Stimulated activated CD4-positive, alpha-beta T cell treated with anti-CD3 and anti-CD28 coated beads, Interleukin-4, amount 100 ng/mL, for 1 hour (primary cell): ENCODE data around the gene LCE3B.
"Not testable (repeated sequence)": the region's sequence is repeated elsewhere in the genome, so short reads cannot be mapped to it uniquely, and the experiment has no call there.

ENCODE experiments used
- DNase-seq: peaks from one replicate; pipeline ENCODE4 v3.0.0-alpha.2; 2020

The LCE3B gene

GRCh38 chr1:152613511-152613910 lies at the start of gene LCE3B:
Gene LCE3B, plus strand, starts transcription at chr1:152613811. Its CDS starts 0 bp downstream, at chr1:152613811.
- no peak for DNase-seq

GRCh38 chr1:152565115-152565514 lies 48.5 kb upstream of the LCE3B start:
- no peak for DNase-seq

- DNase-seq, result no peak
Measured at GRCh38 chr1:152565535-152566215, 47.9 kb upstream of the LCE3B start.

DNA sequence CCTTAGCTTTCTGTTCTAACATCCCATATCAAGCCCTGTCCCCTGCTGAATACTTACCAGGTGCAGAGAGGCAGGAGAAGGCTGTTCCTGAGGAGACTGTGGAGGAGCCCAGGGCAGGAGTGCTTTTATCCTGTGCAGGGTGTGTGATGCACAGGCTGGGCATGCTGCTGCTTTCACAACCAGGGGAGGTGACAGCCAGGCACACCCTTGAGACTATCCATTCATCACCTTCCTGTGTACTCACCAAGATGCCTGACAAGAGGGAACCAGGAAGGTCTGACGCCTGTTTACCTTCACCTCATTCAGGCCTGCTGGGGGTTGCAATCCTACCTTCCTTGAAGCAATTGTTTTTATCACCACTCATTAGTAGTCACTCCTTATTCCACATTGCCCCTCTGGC lies 46.9 kb upstream of the LCE3B start, which contains the start of gene LCE3E:
Gene LCE3E (minus strand): TSS at position 100 of the 400 bp plus-strand sequence. CDS start 572 bp downstream, outside the sequence.
- no peak for DNase-seq

GRCh38 chr1:152577168-152577567 lies 36.4 kb upstream of the LCE3B start:
- no peak for DNase-seq

DNA sequence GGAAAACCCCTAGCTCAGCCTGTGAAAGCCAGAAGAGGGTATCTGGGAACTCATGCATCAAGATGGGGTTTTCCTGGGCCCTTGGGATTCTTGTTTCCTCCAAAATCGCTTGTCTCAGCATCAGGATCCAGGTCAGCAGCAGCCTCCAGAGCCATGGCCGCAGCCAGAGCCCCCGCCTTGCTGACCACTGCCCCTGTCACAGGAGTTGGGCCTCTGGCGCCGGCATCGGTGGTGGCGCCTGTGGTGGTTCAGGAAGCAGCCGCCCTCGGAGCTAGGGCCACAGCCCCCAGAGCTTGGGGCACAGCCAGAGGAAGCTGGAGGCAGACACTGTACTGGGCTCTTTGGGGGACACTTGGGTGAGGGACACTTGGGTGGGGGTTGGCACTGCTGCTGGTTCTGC lies 34.1 kb upstream of the LCE3B start:
- not testable (repeated sequence) for DNase-seq

DNA sequence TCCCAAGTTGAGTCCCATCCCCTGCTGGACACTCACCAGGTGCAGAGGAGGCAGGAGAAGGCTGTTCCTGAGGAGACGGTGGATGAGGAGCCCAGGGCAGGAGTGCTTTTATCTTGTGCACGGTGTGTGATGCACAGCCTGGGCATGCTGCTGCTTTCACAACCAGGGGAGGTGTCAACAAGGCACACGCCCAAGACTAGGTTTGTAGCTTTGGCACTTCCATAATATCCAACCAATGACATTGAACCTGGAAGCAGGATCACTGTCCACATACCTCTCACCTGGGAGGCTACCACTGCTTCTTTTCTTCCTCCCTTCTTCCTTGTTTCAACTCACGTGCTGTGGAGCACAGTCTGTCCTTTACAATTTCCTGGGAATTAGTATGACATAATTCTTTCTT lies 33.2 kb upstream of the LCE3B start, which contains the start of gene LCE3D:
Gene LCE3D (minus strand): TSS at position 84 of the 400 bp plus-strand sequence. CDS start 580 bp downstream, outside the sequence.
- no peak for DNase-seq

GRCh38 chr1:152582647-152583046 lies 31.0 kb upstream of the LCE3B start:
- no peak for DNase-seq

- no peak for DNase-seq
Measured at GRCh38 chr1:152585586-152585985, 28.0 kb upstream of the LCE3B start.

GRCh38 chr1:152596986-152597385 lies 16.6 kb upstream of the LCE3B start:
- no peak for DNase-seq

GRCh38 chr1:152599934-152600333 lies 13.7 kb upstream of the LCE3B start, which contains the start of gene LCE3C:
Gene LCE3C, plus strand, starts transcription at chr1:152600234. Its CDS starts 498 bp downstream, at chr1:152600732.
- DNase-seq, result no peak

GRCh38 chr1:152621993-152622392 lies 8.4 kb downstream of the LCE3B start:
- DNase-seq, result no peak

DNA sequence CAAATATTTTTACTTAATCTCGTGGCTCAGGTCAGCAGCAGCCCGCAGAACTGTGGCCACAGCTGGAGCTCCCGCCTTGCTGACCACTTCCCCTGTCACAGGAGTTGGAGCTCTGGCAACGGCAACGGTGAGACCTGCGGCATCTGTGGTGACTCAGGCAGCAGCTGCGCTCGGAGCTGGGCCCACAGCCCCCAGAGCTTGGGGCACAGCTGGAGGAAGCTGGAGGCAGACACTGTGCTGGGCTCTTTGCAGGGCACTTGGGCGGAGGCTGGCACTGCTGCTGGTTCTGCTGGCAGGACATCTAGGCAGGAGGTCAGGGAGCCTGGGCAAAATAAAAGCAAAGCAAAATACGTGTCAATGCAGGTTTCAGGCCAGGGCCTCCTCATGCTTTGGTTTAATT lies 9.2 kb downstream of the LCE3B start, which contains the start of gene LCE3A:
Gene LCE3A (minus strand): TSS at position 301 of the 400 bp plus-strand sequence. CDS start 0 bp downstream, at position 301.
- no peak for DNase-seq

DNA sequence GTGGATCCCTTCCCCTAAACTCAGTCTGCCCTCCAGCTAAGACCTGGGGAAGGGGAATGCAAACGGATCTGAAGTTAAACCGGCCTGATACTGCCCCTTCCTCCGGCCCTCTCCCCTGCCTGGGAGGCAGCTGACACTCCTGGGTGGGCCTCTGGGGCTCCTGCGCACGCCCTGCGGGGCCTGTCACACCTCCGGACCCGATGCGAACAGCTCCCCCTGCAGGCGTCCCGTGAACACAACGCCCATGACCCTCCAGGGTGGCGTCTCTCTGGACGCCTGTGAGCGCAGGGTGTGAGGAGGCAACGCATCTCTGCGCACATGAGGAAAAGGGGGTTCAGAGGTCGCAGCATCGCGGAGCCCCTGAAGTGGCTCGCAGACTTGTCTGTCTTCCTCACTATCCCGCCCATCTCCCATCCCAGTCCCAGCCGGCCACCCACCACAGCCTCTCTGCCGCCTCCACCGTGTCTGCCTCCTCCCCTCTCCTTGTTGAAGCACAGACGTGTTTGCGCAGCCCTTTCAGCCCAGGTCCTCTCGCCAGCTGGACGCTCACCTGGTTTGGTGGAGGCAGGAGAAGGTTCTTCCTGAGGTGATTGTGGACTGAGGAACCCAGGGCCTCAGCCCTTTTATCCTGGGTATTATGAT lies 9.7 kb downstream of the LCE3B start:
- DNase-seq, result peak; percentile 12

GRCh38 chr1:152626744-152627143 lies 13.1 kb downstream of the LCE3B start:
- DNase-seq, result no peak

- no peak for DNase-seq
Measured at GRCh38 chr1:152630596-152630995, 17.0 kb downstream of the LCE3B start.

GRCh38 chr1:152640351-152640750 lies 26.7 kb downstream of the LCE3B start:
- no peak for DNase-seq

DNA sequence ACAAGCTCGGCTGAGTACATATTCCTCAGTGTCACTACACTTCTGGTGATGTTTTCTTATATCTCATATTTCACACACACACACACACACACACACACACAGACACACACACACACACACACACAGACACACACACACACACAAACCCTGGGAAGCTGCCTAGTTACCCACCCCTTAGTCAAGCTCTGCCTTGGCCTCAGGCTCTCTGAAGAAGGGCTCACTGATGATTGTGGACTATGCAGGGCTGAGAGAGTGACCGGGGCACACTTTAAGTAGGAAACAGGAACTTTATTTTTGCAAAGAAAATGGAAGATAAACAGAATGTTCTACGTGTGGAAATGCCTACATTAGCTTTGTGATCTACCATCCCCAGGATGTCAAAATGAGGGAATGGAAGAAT lies 30.3 kb downstream of the LCE3B start:
- no peak for DNase-seq

DNA sequence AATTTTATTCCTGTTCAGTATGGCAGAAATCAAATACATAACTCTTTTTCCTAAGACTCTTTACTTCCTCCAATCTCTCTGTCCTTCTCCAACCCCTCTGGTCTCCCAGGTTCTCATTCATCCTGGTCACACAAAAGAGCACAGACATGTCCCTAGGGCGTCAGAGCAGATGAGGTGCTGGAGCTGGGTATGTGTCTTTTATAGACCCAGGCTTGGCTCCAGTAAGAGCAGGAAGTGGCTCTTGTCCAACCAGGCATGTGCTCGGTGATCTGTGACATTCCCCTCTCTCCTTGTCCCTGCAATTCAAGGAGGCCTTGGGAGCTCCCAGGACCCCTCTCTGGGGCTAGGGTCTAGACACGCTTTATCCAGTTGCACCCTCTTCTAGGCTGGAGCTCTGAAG lies 31.5 kb downstream of the LCE3B start:
- no peak for DNase-seq

DNA sequence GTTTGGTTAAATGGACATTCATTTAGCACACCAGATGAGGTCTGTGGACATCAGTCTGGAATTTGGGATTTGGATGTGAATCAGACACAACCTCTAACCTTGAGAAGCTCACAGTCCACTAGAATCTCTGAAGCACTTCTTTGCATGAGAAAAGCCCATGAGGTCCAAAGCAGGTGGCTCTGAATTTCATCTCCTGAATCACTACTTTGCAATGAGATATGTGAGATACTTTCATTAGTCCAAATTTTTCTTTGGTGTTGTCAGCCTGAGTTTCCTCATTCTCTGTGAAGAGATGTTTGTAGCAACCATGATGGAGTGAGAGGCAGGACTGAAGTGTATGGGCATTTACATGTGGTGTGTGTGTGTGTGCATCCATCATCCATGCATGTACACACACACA lies 33.0 kb downstream of the LCE3B start:
- DNase-seq, result no peak

- peak; percentile 34 for DNase-seq
Measured at GRCh38 chr1:152654110-152654509, 40.5 kb downstream of the LCE3B start.

DNA sequence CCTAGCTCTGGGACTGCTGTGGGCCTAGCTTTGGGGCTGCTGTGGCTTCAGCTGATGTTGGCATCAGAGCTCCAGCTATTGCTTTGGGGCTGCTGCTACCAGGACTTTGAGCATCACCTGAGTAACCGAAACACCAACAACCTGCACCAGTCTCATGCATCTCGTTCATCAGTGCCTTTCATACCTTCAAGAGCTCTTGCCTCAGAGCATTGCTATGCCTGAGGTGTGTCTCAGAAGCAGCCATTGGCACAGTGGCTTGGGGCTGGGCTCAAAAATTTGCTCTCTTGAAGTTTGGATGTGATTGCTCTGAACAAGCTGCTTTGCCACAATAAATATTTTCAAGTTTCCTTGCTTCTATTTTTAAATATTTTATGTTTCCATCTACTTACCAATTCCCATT lies 42.8 kb downstream of the LCE3B start:
- DNase-seq, result no peak

- DNase-seq, result no peak
Measured at GRCh38 chr1:152657677-152658076, 44.1 kb downstream of the LCE3B start.

GRCh38 chr1:152658649-152659048 lies 45.0 kb downstream of the LCE3B start:
- no peak for DNase-seq
